Putamen (tissue), 1 donor: ENCODE measurements around the gene RHBDD2.
"Not testable (repeated sequence)": the region's sequence is repeated elsewhere in the genome, so short reads cannot be mapped to it uniquely, and the experiment has no call there.

Experiments
- DNase-seq: peaks from one replicate; pipeline ENCODE4 v3.0.0-alpha.2; 2016; ENCODE audit warnings: low spot score

Gene RHBDD2

DNA sequence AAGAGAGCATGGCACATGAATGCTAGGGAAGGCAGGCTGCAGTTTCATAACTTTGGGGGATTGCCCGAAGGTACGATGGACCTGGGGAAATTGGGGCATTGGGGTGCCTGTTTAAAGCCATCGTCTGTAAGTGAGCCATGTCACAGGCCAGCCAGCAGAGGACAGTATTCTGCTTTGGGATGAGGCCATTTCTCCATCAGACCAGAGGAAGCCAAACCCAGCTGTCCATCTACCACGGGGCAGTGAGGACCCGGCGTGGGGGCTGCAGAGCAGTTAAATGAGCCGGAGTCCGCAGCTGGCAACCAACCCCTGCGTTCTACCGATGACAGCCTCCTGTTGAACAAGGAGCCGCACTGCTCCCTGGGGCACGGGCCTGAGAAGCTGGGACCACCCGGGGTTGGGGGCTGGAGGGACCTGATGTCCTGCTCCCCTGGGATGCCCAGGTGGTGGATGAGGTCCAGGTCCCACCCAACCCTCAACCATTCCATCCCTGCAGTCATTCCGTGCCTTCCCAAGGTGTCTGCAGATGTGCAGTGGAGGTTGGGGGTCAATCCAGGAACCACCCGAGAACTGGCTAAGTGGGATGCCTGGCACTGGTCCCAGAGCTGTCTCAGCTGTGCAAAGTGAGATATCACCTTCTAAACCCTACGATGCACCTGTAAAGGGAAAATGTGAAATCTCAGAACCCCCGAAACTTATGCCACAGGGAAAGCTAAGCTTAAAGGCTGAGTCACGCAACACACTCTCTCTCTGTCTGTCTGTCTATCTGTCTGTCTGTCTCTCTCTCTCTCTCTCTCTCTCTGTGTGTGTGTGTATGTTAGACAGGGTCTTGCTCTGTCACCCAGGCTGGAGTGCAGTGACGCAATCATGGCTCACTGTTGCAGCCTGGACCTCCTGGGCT is 12.1 kb upstream of the RHBDD2 start:
- DNase-seq: no peak

DNA sequence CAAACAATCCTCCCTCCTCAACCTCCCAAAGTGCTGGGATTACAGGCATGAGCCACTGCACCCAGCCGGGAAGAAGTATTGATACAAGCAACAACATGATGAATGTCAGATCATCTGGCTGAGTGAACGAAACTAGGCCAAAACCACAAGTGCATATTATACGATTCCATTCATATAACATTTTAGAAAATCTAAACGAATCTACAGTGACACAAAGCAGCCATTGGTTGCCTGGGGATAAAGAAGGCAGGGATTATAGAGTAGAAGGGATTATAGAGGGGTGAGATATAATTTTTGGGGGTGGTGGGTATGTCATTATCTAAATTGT is 11.5 kb upstream of the RHBDD2 start:
- no peak for DNase-seq

DNA sequence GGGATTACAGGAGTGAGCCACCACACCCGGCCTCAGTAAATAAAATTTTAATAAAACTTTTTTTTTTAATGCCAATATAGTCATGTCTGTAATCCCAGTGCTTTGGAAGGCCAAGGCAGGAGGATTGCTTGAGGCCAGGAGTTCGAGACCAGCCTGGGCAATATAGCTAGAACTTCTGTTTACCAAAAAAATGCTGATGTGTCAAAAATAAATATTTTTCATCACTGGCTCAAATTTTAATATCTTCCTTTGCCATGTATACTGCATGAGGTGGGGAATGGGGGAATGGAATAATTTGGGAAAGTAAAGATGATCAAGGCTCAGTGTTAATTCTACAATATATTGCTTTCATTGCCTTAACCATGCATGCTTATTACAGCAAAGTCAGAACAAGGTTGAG is 10.7 kb upstream of the RHBDD2 start:
- no peak for DNase-seq

DNA sequence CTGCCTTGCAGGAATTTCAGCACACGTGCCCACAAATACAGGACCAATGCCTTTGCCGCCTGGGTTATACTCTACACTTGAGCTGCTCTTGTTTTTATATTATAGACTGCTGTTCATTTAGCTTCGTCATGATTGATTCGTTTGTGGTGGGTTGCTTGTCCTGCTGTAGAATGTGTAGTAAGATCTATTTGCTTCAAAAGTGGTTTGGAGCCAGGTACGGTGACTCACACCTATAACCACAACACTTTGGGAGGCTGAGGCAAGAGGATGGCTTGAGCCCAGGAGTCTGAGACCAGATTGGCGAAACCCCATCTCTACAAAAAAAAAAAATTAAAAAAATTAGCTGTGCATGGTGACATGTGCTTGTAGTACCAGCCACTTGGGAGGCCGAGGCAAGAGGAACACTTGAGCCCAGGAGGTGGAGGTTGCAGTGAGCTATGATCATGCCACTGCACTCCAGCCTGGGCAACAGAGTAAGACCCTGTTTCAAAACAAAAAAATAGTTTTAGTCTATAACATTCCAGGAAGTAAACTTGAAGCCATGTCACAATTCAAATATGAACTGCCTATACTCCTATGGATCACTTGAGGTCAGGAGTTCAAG is 9.0 kb upstream of the RHBDD2 start:
- DNase-seq: no peak

DNA sequence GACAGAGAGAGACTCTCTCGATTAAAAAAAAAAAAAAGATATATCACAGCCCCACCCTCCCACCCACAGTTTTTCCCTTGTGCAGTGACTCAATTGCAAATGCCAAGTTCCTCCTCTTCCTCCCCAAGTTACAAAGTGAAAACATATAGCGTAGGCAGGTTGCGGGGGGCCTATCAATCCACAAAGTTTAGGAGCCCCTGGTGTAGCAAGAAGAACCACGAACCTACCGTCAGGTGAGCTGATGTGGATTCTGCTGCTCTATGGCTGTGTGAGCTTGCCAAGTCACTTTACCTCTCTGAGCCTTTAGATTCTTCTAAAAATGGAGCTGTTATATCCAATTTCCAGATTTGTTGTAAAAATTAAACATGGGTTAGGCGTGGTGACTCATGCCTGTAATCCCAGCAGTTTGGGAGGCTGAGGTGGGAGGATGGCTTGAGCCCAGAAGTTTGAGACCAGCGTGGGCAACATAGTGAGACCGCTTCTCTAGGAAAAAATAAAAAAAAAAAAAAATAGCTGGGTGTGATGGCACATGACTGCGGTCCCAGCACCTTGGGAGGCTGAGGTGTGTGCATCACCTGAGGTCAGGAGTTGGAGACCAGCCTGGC is 8.2 kb upstream of the RHBDD2 start:
- no peak for DNase-seq

DNA sequence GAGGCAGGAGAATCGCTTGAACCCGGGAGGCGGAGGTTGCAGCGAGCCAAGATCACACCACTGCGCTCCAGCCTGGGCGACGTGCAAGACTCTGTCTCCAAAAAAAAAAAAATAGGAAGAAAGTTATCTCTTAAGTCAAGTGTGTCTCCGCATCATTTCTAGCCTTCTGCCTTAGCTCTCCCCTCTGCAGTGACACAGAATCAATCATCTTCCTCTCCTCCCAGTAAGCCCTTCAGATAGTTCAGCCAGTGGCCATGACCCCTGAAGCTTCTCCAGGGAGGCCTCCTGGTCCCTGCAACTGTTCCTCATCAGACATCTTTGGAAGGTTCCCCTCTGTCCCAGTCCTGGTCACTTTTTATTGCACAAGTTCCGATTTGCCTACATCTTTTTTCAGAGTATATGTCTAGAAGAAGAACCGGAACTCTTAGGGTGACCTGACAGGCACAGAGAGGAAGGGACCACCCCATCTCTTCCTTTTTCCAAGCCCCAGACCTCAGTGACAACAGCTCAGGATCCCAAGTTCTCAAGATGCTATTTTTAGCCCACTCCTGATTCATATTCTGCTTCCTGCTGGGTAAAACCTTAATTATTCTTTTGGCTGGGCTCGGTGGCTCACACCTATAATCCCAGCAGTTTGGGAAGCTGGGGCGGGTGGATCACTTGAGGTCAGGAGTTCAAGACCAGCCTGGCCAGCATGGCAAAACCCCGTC is 6.6 kb upstream of the RHBDD2 start:
- no peak for DNase-seq

DNA sequence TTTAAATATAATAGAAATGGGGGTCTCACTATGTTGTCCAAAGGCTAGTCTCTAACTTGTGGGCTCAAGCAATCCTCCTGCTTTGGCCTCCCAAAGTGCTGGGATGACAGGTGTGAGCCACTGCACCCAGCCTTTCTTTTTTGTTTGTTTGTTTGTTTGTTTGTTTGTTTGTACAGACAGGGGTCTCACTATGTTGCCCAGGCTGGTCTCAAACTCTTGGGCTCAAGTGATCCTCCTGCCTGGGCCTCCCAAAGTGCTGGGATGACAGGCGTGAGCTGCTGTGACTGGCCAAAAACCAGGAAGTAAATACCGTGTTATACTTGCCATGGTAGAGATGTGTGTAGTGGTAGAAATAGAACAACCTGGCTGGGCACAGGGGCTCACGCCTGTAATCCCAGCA is 4.7 kb upstream of the RHBDD2 start:
- not testable (repeated sequence) for DNase-seq

DNA sequence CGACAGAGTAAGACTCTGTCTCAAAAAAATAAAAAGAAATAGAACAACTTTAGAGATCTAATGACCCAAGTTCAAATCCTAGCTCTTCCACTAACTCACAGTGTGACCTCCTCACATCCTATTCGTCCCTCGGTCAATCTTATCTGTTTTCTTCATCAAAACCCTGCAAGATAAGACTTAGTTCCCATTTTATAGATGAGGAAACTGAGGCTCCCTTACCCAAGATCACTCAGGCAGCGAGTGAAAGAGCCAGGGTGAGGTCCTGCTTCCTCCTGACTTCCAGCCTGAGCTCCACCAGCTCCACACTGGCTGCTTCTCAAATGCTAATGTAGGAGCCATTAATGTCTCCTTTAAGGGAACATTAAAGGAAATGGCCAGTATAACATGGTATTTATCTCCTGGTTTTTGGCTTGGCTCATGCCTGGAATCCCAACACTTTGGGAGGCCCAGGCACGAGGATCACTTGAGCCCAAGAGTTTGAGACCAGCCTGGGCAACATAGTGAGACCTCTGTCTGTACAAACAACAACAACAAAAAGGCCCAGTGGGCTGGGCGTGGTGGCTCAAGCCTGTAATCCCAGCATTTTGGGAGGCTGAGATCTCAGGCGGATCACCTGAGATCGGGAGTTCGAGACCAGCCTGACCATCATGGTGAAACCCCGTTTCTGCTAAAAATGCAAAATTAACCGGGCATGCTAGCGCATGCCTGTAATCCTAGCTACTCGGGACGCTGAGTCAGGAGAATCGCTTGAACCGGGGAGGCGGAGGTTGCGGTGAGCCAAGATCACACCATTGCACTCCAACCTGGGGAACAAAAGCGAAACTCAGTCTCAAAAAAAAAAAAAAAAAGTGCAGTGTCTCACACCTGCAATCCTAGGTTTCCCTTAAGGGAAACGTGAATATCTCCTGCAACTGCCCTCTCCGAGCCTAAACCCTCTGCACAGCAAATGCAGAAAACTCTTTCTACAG is 3.4 kb upstream of the RHBDD2 start:
- no peak for DNase-seq

DNA sequence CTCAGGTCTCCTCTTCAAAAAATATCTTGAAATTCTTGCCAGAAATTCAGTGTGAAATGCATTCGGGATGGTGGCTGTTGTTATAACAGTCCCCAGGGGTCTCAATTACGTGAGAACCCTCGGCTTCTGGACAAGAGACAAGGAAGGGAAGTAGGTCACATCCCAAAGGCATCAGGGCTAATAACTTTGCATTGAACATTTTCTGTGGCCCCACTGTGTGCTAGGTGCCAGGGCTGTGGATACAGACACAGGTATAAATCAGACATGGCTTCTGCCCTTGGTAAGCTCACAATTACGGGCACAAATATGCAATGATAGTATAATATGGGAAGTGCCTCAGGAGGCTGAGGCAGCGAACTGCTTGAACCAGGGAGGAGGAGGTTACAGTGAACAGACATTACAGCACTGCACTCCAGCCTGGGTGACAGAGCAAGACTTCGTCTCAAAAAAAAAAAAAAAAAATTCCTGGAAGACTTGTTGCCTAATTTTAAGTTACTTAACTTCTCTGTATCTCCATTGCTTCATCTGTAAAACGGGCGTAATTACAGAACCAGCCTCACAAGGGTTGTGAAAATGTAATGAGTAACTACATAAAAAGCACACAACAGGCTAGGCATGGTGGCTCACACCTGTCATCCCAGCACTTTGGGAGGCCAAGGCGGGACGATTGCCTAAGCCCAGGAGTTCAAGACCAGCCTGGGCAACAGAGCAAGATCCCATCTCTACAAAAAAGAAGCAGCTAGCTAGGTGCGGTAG is 2.5 kb upstream of the RHBDD2 start:
- DNase-seq: no peak

DNA sequence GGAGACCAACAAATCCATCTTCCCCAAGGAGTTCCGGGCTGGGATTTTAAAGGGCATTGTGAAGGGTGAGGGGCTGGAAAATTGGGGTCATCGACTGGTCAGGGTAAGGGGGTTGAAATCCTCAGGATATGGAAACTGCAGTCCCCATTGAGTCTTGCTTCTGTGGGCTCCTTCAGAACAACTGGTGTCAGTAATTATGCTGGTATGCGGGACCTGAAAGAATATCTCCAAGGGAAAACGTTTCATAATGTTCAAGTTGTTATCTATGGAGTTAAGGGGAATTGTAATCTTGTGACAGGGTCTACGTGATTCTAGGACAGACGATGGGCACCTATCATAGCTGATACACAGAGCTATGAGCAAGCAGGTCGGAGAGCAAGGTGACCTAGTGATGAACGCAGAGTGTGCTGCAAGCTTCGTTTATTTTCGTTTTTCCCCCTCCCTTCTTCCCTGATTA is 494 bp upstream of the RHBDD2 start:
- DNase-seq: no peak

DNA sequence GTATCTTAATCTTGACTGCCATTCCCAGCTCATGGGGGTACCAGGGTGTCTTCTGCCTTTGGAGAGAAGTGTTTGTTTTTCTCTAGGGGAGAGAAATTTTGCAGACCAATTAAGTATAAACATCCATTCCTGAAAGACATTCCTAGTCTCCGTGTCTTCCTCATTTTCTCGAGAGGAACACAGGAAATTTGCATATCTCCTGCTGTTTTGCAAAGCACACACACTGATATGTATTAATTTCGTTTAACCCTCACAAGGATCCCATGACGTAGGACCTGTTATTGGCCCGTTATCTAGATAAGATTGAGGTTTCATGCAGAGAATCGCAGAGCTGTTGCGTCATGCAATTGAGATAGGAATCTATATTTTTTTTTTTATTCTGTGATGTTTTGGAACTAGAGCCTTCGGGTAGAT is 944 bp downstream of the RHBDD2 start:
- no peak for DNase-seq

DNA sequence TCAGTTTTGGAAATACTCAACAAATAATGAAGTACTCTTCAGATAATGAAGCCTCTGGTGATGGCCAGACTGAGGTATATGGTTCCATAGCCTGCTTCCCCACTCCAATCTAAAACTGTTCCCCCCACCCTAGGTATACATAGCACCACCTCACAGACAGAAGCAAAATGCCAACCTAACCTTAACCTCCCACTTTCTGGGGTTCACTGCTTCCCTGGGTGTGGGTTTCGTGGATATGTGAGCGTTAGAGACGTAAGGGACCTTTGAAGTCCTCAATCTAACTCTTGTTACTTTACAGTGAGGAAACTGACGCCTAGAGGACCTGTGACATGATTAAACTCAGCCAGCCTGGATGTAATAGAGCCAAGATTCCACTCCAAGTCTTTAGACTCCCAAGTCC is 1.4 kb downstream of the RHBDD2 start:
- DNase-seq: no peak

DNA sequence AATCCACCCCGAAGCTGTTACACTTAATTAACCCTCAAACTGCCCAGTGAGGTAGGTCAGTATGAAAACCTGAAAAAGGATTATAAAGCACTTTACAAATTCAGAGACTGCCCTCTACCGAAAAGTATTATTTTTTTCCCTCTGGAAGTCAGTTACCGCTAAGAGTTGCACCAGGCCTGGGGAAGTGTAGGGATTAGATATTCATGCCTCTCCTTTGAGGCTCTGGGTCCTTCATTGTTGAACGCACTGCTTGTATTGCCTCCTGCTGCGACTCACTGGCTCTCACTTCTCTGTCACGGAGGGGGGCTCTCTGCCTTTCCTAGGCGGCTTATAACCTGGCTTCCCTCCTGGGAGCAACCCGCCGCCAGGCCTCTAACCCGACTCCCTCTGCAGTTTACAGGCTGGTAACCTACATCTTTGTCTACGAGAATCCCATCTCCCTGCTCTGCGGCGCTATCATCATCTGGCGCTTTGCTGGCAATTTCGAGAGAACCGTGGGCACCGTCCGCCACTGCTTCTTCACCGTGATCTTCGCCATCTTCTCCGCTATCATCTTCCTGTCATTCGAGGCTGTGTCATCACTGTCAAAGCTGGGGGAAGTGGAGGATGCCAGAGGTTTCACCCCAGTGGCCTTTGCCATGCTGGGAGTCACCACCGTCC is 2.7 kb downstream of the RHBDD2 start:
- no peak for DNase-seq

DNA sequence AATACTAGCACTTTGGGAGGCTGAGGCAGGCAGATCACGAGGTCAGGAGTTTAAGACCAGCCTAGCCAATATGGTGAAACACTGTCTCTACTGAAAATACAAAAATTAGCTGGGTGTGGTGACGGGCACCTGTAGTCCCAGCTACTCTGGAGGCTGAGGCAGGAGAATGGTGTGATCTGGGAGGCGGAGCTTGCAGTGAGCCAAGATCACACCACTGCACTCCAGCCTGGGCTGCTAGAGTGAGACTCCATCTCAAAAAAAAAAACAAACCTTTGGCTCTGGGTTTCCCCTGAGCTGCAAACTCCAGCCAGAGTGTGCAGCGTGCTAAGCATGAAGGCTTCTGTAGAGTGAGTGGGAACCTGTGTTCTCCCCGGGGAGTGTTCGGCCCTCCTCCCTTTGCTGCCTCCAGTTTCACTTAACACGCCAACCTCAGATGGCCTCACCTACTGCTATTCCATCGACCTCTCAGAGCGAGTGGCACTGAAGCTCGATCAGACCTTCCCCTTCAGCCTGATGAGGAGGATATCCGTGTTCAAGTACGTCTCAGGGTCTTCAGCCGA is 4.5 kb downstream of the RHBDD2 start:
- not testable (repeated sequence) for DNase-seq

DNA sequence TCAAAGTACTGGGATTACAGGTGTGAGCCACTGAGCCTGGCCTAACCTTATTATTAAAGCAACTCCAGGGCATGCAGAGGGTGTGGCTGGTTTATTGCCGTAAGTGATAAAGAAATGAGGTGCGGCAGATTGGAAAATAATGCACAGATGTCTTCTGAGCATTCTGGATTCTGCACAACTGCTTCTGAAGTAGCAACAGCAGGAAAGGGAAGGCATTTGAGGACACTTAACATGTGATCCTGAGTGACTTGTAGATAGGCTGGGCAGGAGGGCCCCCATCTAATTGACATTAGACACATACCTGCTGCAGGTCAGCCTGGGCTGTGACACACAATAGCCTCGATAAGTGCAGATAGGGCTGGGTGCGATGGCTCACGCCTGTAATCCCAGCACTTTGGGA is 5.6 kb downstream of the RHBDD2 start:
- DNase-seq: no peak

DNA sequence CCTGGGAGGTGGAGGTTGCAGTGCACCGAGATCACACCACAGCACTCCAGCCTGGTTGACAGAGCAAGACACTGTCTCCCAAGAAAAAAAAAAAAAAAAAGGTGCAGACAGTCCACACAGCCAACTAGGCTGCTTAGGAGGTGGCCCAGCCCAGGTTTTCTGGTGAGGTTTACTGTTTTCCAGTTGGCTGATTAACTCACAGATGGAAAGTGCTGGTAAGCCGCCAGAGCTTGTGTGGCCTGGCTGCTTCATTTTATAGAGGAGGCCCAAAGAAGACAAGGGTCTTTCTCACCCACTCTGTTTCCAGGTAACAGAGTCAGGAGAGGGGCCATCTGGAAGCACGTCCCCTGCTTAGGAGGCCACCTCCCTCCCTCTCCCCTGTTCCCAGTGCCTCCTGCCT is 6.2 kb downstream of the RHBDD2 start:
- no peak for DNase-seq

DNA sequence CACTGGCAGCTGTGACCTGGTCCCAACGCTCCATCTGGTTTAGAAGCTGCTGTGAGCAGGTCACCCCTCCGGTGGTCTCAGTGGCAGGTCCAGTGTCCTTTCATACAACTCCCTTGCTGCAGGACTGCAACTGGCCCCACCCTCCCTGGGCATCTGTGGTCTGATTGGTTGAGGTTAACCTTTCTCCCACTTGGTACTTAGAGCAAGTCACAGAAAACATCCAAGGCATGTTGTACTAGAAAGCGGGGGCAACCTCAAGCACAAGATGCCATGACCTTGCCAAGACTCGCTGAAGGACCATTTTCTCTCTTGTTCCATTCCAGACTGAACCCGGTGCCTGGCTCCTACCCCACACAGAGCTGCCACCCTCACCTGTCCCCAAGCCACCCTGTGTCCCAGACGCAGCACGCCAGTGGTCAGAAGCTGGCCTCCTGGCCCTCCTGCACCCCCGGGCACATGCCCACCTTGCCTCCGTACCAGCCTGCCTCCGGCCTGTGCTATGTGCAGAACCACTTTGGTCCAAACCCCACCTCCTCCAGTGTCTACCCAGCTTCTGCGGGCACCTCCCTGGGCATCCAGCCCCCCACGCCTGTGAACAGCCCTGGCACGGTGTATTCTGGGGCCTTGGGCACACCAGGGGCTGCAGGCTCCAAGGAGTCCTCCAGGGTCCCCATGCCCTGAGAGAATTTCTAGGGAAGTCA is 9.0 kb downstream of the RHBDD2 start:
- DNase-seq: no peak

DNA sequence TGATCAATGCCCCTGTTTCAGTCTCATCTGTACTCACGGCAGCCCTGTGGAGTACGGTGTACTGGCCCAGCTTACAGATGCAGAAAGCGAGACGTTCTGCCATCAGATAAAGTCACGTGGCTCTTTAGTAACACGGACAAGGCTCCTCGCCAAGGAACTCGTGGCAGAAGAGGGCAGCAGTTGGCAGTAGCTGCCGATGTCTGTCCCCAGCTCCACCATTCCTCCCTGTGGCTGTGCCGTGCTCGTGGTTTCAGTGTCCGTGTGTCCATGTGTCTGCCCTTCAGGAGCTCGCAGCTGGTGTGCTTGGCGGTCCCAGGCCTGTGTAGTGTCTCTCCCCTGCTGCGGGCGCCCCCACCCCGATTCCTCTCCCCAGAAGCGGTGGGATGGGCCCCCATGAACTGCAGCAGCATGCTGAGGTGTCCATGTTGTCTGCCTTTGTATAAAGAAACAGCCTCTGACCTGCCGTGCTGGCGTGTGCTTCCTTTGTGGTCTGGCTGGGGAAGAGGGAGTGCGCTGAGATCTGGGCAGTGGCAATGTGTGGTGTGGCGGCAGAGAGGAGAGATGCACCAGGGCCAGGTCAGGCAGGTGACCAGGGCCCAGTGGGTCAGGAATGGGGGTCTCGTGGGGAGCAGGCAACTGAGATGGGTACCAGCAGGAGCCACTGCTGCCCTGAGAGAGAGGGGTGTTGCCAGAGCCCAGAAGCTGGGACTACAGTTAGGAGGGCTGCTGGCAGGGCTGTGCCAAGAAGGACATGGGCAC is 9.8 kb downstream of the RHBDD2 start:
- DNase-seq: peak; percentile 62
